ENCODE data around the gene SCART1.
"Not testable (repeated sequence)": the region's sequence is repeated elsewhere in the genome, so short reads cannot be mapped to it uniquely, and the experiment has no call there.

Gene SCART1

DNA sequence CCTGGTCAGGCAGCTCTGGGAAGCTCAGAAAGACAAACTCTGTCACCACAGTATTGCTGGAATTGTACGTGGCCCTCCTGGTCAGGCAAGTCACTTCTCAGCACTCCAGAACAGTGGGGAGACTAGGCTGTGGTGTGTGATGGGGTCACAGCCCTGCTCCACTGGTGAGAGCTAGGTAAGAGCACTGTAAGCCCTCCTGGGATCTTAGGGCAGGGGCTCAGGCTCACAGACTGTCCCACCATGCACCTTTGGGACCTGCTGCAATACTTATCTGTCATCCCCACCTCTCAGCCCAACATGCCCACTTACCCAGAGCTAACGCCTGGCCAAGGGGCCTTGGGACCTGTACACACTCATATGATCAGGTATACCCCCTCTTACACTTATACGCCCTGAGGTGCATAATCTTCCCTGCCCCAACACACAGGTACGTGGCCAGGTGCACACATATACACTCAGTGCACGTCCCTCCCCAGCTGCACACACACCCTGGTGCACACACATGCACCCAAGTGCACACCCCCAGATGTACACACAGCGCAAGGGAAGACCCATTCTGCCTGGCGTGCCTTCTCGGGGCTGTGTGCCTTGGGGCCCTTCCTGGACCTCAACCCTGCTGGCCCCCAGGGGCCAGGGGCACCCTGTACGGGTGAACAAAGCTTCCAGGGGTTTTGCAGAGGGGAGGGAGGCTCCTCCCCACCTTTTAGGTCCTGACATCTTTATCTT lies 21.7 kb upstream of the SCART1 start:
- not testable (repeated sequence) for DNase-seq

DNA sequence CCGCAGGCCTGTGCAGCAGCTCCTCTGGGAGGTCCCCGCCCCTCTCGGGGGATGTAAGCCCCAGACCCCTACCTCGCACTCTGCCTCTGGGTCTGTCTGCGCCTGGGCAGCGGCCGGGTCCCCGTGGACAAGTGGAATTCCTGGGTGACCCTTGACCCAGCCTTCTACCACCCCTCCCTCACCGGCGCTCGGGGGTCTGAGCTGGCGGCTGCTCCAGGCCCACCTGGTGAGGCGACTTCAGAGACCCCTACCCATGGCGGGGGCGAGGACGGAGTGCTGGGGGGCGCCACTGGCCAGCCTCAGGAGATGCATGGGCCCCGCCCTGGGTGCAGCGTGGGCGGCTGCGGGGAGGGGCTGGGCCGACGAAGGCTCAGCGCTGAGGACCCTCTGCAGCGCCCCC lies 21.0 kb upstream of the SCART1 start:
- not testable (repeated sequence) for DNase-seq

GRCh38 chr10:133438711-133439273 lies 15.0 kb upstream of the SCART1 start:
- no peak for DNase-seq

DNA sequence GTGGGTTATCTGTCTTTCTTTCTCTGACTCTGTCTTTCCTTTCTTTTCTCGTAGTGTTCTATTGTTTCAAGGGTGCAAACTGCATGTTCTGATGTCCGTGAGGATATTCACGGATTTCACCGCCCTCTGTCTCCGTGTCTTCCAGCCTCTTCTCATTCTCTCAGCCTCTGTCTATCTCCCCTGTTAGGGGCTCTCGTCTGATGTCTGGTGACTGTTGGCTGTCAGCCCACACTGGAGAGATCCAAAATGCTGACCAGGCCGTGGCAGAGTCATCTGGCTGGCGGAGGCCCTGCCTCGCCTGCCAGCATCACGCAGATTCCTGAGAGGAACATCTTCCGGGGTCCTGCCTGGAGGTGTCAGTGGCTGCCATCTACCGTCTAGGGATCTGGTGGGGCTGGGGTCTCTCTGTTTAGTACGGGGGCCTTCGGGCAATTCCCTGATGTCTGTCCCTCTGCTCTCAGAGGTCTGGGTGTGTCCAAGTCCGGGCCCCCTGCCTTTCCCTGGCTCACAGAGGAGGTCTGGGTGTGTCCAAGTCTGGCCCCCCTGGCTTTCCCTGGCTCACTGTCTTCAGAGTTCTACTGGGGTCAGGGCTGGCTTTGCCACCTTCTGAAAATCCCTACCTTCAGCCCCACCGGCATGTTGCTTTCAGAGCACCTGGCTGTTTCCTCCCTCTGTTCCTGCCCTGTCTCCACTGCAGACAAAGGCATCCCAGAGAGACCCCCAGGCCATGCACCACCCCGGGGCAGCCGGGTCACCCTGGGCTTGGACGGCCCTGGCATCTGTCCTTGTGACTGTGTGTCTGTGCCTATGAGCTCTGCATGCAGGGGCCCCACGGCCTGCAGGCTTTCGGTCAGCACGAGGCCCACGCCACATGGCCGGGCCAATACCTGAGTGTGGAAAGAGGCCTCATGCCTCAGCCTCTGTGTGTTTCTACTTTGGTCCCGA lies 14.0 kb upstream of the SCART1 start:
- no peak for DNase-seq

DNA sequence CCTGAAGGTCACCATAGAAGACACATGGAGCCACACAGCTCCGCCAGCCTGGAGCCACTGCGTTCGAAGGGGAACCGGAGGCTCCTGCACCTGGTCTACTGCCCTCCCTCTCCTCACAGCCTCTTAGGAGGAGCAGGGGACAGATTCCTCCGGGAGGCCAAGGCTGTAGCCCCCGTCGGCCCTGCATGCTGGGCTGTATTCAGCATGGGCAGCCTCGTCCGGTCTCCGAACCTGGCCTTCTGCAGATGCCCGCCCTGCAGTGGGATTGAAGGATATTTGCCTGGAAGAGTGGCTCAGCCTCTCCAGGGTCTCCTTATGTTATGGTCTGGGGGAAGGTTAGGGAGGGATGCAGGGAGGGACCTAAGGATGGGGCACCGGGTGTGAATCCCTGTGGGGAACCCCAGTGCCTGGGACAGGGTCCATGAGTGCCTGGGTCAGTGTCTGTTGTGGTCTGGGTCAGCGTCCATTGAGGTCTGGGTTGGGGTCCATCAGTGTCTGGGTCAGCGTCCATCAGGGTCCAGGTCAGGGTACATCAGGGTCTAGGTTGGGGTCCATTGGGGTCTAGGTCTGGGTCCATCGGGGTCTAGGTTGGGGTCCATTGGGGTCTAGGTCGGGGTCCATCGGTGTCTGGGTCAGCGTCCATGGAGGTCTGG lies 13.0 kb upstream of the SCART1 start:
- DNase-seq, result no peak

DNA sequence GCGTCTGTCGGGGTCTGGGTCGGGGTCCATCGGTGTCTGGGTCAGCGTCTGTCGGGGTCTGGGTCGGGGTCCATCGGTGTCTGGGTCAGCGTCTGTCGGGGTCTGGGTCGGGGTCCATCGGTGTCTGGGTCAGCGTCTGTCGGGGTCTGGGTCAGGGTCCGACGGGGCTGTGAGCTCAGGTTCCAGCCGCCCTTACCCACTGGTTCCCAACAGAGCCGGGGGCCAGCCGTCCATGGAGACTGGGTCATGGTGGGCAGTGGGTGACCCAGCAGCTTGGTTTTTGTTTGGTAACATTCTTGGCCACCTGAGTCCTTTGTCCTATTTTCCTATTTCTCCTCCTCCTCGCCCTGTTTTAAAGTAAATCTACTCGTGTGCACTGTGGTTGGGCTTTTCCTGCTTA lies 12.4 kb upstream of the SCART1 start:
- DNase-seq, result not testable (repeated sequence)

DNA sequence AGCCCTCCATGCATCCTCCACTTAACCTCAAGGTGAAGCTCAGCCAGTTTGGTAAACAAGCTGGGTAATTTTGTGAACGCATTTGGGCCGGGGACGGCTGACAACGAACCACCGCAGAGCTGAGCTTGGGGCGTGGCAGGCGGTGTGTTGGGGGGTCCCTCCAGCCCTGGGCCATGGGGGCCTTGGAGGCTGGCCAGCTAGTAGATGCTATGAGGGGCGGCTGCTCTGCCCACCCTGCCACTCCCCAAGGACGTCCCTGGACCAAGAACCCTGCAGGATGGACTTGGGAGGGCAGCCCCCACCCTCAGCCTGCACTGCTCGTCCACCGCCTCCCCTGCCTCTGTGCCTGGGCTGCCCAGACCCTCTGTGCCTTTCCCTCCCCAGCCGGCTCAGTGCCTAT lies 12.0 kb upstream of the SCART1 start:
- no peak for DNase-seq

- no peak for DNase-seq
Measured at GRCh38 chr10:133442191-133442966, 11.4 kb upstream of the SCART1 start.

DNA sequence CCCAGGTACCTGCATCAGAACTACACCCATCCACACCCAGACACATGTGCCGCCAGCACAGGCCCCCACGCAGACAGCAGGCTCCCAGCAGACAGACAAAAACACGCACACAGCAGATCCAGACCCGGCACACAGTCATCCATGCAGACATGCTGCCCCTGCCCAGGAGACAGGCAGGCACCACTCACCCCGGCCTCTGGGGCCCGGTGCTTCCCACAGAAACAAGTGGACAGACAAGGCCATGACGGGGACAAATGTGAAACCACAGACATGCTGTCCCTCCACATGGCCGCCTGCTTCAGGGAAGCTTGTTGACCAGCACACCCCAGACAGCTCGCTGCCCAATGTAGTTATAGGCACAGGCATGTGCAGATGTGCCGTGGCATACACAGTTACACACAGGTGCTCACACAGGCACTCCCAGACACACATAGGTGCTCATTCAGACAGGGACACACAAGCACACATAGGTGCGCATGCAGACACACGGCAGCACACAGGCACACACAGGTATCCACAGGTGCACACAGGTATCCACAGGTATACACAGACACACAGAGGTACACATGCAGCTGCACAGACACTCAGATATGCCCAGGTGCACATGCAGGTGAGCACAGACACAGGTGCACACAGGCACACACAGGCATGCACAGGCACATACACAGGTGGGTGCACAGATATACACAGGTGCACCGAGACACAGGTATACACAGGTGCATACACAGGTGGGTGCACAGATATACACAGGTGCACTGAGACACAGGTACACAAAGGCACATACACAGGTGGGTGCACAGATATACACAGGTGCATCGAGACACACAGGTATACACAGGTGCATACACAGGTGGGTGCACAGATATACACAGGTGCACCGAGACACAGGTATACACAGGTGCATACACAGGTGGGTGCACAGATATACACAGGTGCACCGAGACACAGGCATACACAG lies 10.5 kb upstream of the SCART1 start:
- DNase-seq, result no peak

GRCh38 chr10:133444342-133445267 lies 9.1 kb upstream of the SCART1 start:
- no peak for DNase-seq

GRCh38 chr10:133445268-133445732 lies 8.4 kb upstream of the SCART1 start:
- DNase-seq, result no peak

DNA sequence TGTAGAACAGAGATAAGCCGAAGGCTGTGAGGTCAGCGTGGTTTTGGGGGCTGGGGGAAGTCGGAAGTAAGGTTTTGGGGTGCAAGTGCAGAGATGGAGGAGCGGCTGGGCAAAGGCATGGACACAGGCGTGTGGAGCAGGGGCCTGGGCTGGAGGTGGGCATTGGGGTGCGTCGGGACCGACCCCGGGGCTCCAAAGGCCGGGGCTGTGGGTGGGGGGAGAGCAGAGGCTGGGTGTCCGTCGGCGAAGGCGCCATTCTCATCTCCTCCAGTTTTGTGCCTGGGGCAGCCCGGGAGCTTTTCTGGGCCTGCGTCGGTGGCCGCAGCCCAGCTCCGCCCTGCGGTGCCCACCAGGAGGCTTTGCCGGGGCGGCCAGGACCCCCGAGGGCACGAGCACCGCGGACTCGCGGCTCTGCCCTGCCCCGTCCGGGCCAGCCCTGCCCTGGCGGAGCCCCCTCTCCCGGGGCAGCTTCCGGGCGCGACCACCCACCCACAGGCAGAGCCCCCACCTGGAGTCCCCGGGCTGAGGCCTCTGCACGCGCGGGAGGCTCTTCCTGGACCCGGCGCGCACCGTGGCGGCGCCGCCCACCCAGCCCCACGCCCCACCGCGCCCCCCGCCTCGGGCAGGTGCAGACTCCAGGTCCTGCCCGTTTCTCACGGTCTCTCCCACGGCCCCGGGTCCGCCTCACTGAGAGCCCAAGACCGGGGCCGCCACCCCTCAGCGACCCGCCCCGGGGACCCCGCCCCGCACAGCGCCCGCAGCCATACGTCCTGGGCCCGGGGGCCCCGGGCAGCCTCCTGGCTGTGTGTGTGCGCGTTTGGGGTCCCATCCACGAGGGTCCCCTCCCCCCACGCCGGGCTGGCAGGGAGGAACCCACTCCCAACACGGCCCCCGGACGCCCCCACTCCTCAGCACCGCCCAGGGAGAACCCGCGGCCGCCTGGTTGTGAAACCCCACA lies 7.7 kb upstream of the SCART1 start:
- no peak for DNase-seq

- no peak for DNase-seq
Measured at GRCh38 chr10:133446979-133447378, 6.8 kb upstream of the SCART1 start.

- no peak for DNase-seq
Measured at GRCh38 chr10:133448120-133448519, 5.6 kb upstream of the SCART1 start.

GRCh38 chr10:133451346-133451745 lies 2.4 kb upstream of the SCART1 start:
- no peak for DNase-seq

- no peak for DNase-seq
Measured at GRCh38 chr10:133452453-133452852, 1.3 kb upstream of the SCART1 start.

Measured in anterior cingulate cortex (tissue), 58 donors.